Spleen (tissue), 7 donors: ENCODE measurements around the gene BAG2.

Experiments
- CTCF ChIP-seq, 11 experiments: fragments of 200-600 bp in 7 of 11; fragments of 450-650 bp in 4 of 11; sonication (generic) in 4 of 11; IDR thresholded peaks in 8 of 11; conservative IDR thresholded peaks in 3 of 11; 1 replicate in 7 of 11; 2 replicates in 4 of 11; pipeline versions ENCODE4 v1.4.0 to v1.8.0; 2016 to 2021; ENCODE audit warnings: antibody characterized with exemption in 11 of 11, inconsistent platforms in 4 of 11, mild to moderate bottlenecking in 1 of 11
- POLR2A ChIP-seq, 3 donors: fragments of 450-650 bp; IDR thresholded peaks; one replicate each; pipeline ENCODE4 v1.5.1; 2017; ENCODE audit warnings: antibody characterized with exemption in 3 of 3, mild to moderate bottlenecking in 1 of 3
- POLR2AphosphoS5 ChIP-seq, 3 donors: sonication (generic); formaldehyde crosslinking; IDR thresholded peaks; one replicate each; pipeline ENCODE4 v1.5.1; 2017; ENCODE audit warnings: antibody characterized with exemption in 3 of 3
- donor health status: DM: no; HTN: no; CAD: no; lungs with moderate emphysema.
- donor health status: DM: no; HTN: no; CAD: no.
- donor health status: DM: no; HTN: no; CAD: no.

GRCh38 chr6:57183336-57183735 lies 11.2 kb downstream of the BAG2 start:
- TF ChIP-seq CTCF (IDR thresholded peaks at IDR 0.05 in 8 of 11, conservative IDR thresholded peaks at IDR 0.05 in 3 of 11) (no peak), POLR2AphosphoS5 (IDR thresholded peaks at IDR 0.05) (no peak), POLR2A (IDR thresholded peaks at IDR 0.05) (no peak)
